ENCODE results near the gene HOXD11. TPM values are rescaled to one million over a fixed set of nuclear protein-coding genes. Genes with fewer than 3 reads are reported as not detected.

Gene HOXD11
- total and polyA plus RNA-seq, 2 donors (not counting 3 experiments of a cell fraction or from before 2014, with no cell fraction given), result not detected

DNA sequence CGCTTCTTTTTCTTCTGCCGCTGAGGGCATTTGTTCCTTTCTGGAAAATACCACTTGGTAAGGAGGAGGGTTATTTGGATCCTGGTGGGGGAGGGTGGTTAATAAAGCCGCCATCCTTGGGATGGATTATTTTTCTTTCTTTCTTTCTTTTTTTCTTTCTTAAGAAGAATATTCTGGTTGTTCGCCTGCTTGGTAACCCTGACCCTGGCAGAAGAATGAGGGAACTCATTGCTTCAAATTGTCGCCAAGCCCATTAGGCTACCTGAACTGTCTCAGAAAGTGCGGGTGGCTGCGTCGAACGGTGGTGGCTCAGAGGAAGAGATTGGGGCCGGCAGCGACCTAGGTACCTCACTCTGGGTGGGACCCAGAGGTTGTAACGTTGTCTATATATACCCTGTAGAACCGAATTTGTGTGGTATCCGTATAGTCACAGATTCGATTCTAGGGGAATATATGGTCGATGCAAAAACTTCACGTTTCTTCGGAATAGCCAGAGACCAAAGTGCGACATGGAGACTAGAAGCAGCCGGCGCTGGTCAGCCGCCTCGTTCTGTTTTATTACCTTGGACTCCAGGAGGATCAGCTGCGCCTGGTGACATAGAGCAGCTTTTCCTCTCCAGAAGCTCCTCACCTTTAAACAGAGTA is 43.0 kb downstream of the HOXD11 start:
- no TSS peak for BruUV-seq (replicated peaks)
- TF ChIP-seq, protein P1, sequence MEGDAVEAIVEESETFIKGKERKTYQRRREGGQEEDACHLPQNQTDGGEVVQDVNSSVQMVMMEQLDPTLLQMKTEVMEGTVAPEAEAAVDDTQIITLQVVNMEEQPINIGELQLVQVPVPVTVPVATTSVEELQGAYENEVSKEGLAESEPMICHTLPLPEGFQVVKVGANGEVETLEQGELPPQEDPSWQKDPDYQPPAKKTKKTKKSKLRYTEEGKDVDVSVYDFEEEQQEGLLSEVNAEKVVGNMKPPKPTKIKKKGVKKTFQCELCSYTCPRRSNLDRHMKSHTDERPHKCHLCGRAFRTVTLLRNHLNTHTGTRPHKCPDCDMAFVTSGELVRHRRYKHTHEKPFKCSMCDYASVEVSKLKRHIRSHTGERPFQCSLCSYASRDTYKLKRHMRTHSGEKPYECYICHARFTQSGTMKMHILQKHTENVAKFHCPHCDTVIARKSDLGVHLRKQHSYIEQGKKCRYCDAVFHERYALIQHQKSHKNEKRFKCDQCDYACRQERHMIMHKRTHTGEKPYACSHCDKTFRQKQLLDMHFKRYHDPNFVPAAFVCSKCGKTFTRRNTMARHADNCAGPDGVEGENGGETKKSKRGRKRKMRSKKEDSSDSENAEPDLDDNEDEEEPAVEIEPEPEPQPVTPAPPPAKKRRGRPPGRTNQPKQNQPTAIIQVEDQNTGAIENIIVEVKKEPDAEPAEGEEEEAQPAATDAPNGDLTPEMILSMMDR (IDR thresholded peaks at IDR 0.05; ENCODE audit: extremely low read depth in 1 of 2, insufficient read depth in 1 of 2, low read depth in 1 of 2, low read length in 2 of 2), result no peak
- TF ChIP-seq JUN (IDR thresholded peaks at IDR 0.05; ENCODE audit: borderline replicate concordance, insufficient read depth, insufficient read length, low read depth) (no peak), POLR2AphosphoS5 (IDR thresholded peaks at IDR 0.05; ENCODE audit: insufficient read depth, low read depth, low read length) (no peak)
- intact Hi-C loops (cut with micrococcal nuclease) (no loop called here), dilution Hi-C loops (cut with MboI; ENCODE audit: extremely low pct_ligation_motif_present, low sequenced_read_pairs) (loop anchor here (25.0 kb wide), 1 partner anchor 487 kb away; no protein-coding TSS in a partner anchor)
- Histone ChIP-seq H3K4me1 (ENCODE audit: control insufficient read depth, extremely low read depth, insufficient read depth, low read length) (no peaks in the 10 kb centered on the region), H3K9me1 (replicated peaks; ENCODE audit: control insufficient read depth, extremely low read depth, insufficient read depth, low read length) (no peaks in the 10 kb centered on the region), H4K20me1 (replicated peaks; ENCODE audit: control insufficient read depth, extremely low read depth, insufficient read depth, low read length) (no peaks in the 10 kb centered on the region), H3K27ac (ENCODE audit: insufficient read depth, low read depth, low read length) (no peak overlapping the region), H3K36me3 (ENCODE audit: control insufficient read depth in 2 of 2, extremely low read depth in 1 of 2, insufficient read depth in 2 of 2, low read length in 2 of 2) (peaks cover 2 to 22% of the 10 kb centered on the region in 2 experiments), H3K79me2 (ENCODE audit: control insufficient read depth, insufficient read depth, low read length) (peaks cover 38% of the 10 kb centered on the region), H3K4me3 (replicated peaks in 1 of 3; ENCODE audit: insufficient read depth in 1 of 3, low read depth in 1 of 3, low read length in 3 of 3) (no peak overlapping the region), H3K9ac (replicated peaks; ENCODE audit: extremely low read depth, insufficient read depth, low read length) (no peak overlapping the region), H3K9me3 (replicated peaks; ENCODE audit: control insufficient read depth, insufficient read depth, low read length) (no peaks in the 10 kb centered on the region), H2AFZ (ENCODE audit: low read depth, low read length) (no peak overlapping the region), H3K27me3 (ENCODE audit: control insufficient read depth in 2 of 2, insufficient read depth in 2 of 2, low read length in 2 of 2) (no peaks in the 10 kb centered on the region), H3K4me2 (ENCODE audit: insufficient read depth, low read length) (no peak overlapping the region)
- FAIRE-seq (no peak), DNase-seq (ENCODE audit: low read depth, low spot score) (no peak)
- POLR2A ChIA-PET, result no interaction called here
- CTCF ChIA-PET, result interaction anchor here (1.0 to 3.0 kb wide), 7 partner anchors 9 to 501 kb away, joined by 3 to 11 read pairs (median 4); no protein-coding TSS in a partner anchor

Data from endothelial cell of umbilical vein (primary cell).